Measurements from ENCODE around the gene ANKFY1. TPM values are rescaled to one million over a fixed set of nuclear protein-coding genes. Genes with fewer than 3 reads are reported as not detected.

The ANKFY1 gene
- total and polyA plus RNA-seq, 2 donors (not counting 3 experiments of a cell fraction or from before 2014, with no cell fraction given), result 30.6 to 51.1 TPM

GRCh38 chr17:4205917-4206316, 57.9 kb downstream of the ANKFY1 start:
- intact Hi-C loops (cut with micrococcal nuclease) (no loop called here), dilution Hi-C loops (cut with MboI; ENCODE audit: extremely low pct_ligation_motif_present, low sequenced_read_pairs) (no loop called here)
- no peak for DNase-seq (ENCODE audit: low read depth, low spot score)
- no TSS peak for BruUV-seq (replicated peaks)
- Histone ChIP-seq H3K9ac (replicated peaks; ENCODE audit: extremely low read depth, insufficient read depth, low read length) (no peak overlapping the region), H4K20me1 (replicated peaks; ENCODE audit: control insufficient read depth, extremely low read depth, insufficient read depth, low read length) (no peaks in the 10 kb centered on the region), H3K79me2 (ENCODE audit: control insufficient read depth, insufficient read depth, low read length) (no peaks in the 10 kb centered on the region), H3K36me3 (ENCODE audit: control insufficient read depth in 2 of 2, extremely low read depth in 1 of 2, insufficient read depth in 2 of 2, low read length in 2 of 2) (peaks cover 6 to 10% of the 10 kb centered on the region in 2 experiments), H3K4me2 (ENCODE audit: insufficient read depth, low read length) (no peak overlapping the region), H2AFZ (ENCODE audit: low read depth, low read length) (no peak overlapping the region), H3K9me3 (replicated peaks; ENCODE audit: control insufficient read depth, insufficient read depth, low read length) (no peaks in the 10 kb centered on the region), H3K4me1 (ENCODE audit: control insufficient read depth, extremely low read depth, insufficient read depth, low read length) (no peaks in the 10 kb centered on the region), H3K9me1 (replicated peaks; ENCODE audit: control insufficient read depth, extremely low read depth, insufficient read depth, low read length) (no peaks in the 10 kb centered on the region), H3K4me3 (replicated peaks in 1 of 3; ENCODE audit: insufficient read depth in 1 of 3, low read depth in 1 of 3, low read length in 3 of 3) (no peak overlapping the region), H3K27ac (ENCODE audit: insufficient read depth, low read depth, low read length) (no peak overlapping the region), H3K27me3 (ENCODE audit: control insufficient read depth in 2 of 2, insufficient read depth in 2 of 2, low read length in 2 of 2) (no peaks in the 10 kb centered on the region)
- POLR2A ChIA-PET, result no interaction called here
- FAIRE-seq, result no peak
- CTCF ChIA-PET, result interaction anchor here (0.8 to 2.6 kb wide), 4 partner anchors 10 to 207 kb away, joined by 3 to 14 read pairs (median 3); no protein-coding TSS in a partner anchor
- TF ChIP-seq FOS (IDR thresholded peaks at IDR 0.05; ENCODE audit: borderline replicate concordance, insufficient read depth, low read length), result no peak
- TF ChIP-seq POLR2AphosphoS5 (IDR thresholded peaks at IDR 0.05; ENCODE audit: insufficient read depth, low read depth, low read length), result no peak
- TF ChIP-seq GATA2 (IDR thresholded peaks at IDR 0.05; ENCODE audit: insufficient read depth, insufficient read length, low read depth, low read length), result no peak
- no peak for TF ChIP-seq CTCF (IDR thresholded peaks at IDR 0.05; ENCODE audit: extremely low read depth in 1 of 2, insufficient read depth in 1 of 2, low read depth in 1 of 2, low read length in 2 of 2)
- no peak for TF ChIP-seq MAX (IDR thresholded peaks at IDR 0.05; ENCODE audit: insufficient read depth, insufficient read length)
- no peak for TF ChIP-seq MYC (IDR thresholded peaks at IDR 0.05; ENCODE audit: low read depth, low read length)
- no peak for TF ChIP-seq JUN (IDR thresholded peaks at IDR 0.05; ENCODE audit: borderline replicate concordance, insufficient read depth, insufficient read length, low read depth)
- no peak for TF ChIP-seq EZH2 (IDR thresholded peaks at IDR 0.05; ENCODE audit: borderline replicate concordance, low read depth, low read length, severe bottlenecking)
- no peak for TF ChIP-seq POLR2A (IDR thresholded peaks at IDR 0.05; ENCODE audit: low read depth, low read length)

Data from endothelial cell of umbilical vein (primary cell).